HFFc6 (cell line): Measurements from ENCODE around the gene NDUFV1. TPM values are rescaled to one million over a fixed set of nuclear protein-coding genes. Genes with fewer than 3 reads are reported as not detected.
"Not testable (repeated sequence)": the region's sequence is repeated elsewhere in the genome, so short reads cannot be mapped to it uniquely, and the experiment has no call there.

ENCODE experiments used
- DNase-seq: peaks from one replicate; pipeline ENCODE4 v3.0.0-alpha.2; 2018
- H3K27ac Mint-ChIP-seq: 2 replicates; pipeline ENCODE4 v1.8.0; 2020; ENCODE audit warnings: mild to moderate bottlenecking, mixed read lengths
- H3K27me3 Mint-ChIP-seq: 2 replicates; pipeline ENCODE4 v1.8.0; 2021; ENCODE audit warnings: mild to moderate bottlenecking, moderate library complexity, mixed read lengths; ENCODE audit not compliant: insufficient read depth
- H3K36me3 Mint-ChIP-seq: 2 replicates; pipeline ENCODE4 v1.8.0; 2021; ENCODE audit warnings: low read depth, mixed read lengths
- H3K4me1 Mint-ChIP-seq: 2 replicates; pipeline ENCODE4 v1.8.0; 2020; ENCODE audit warnings: low read depth, mixed read lengths
- H3K4me3 Mint-ChIP-seq: 2 replicates; pipeline ENCODE4 v1.8.0; 2020; ENCODE audit warnings: mild to moderate bottlenecking, moderate library complexity, mixed read lengths
- H3K9me3 Mint-ChIP-seq: 2 replicates; pipeline ENCODE4 v1.8.0; 2020; ENCODE audit warnings: mild to moderate bottlenecking, mixed read lengths
- CTCF ChIP-seq: fragments of 200-600 bp; sonication (generic); IDR thresholded peaks from 2 replicates; pipeline ENCODE4 v1.5.0; 2021; ENCODE audit warnings: antibody characterized with exemption, mild to moderate bottlenecking
- long read RNA-seq: library from polyadenylated mRNA; unstranded; transcript quantifications from one replicate; pipeline ENCODE4 v2.0.0, GENCODE V29; 2019
- total RNA-seq, 6 experiments: library from RNA; stranded (reverse); fragmentation: NEBNext Ultra II Directional; extraction: Animal tissue kit (Norgen Biotek cat#: 25700); gene quantifications; 2 replicates in 1 of 6; 3 replicates in 5 of 6; pipeline ENCODE4 v1.2.3, GENCODE V29; 2021

NDUFV1 gene
- 100 to 1,000 TPM; 130 to 150 (median 135) TPM for total RNA-seq
- long read RNA-seq, transcript NDUFV1-201 (10 exons, 1,596 nt): major isoform, 173 of 203 reads
- long read RNA-seq, partial matches to known transcripts: 14 of 203 reads
- long read RNA-seq, other reads (novel, unspliced or antisense): 13 of 203 reads

- H3K27me3 Mint-ChIP-seq: peaks cover 15% of the 10 kb centered on the region
These were observed at the start of gene NDUFV1 for GRCh38 chr11:67606492-67607295. TSS of gene NDUFV1 (plus strand) at chr11:67606936. CDS start at chr11:67607005, 69 bp downstream.

GRCh38 chr11:67558084-67558772, 48.5 kb upstream of the NDUFV1 start:
- no peak overlapping the region for H3K27ac Mint-ChIP-seq
- no peaks in the 10 kb centered on the region for H3K36me3 Mint-ChIP-seq
- no peak for DNase-seq
- peaks cover 19% of the 10 kb centered on the region for H3K4me1 Mint-ChIP-seq
- H3K27me3 Mint-ChIP-seq: peaks cover 12% of the 10 kb centered on the region
- H3K4me3 Mint-ChIP-seq: no peak overlapping the region
- H3K9me3 Mint-ChIP-seq: no peaks in the 10 kb centered on the region
- TF ChIP-seq CTCF: no peak

More at GRCh38 chr11:67606492-67607295, at the start of gene NDUFV1:
- Mint-ChIP-seq H3K36me3 (no peaks in the 10 kb centered on the region), H3K9me3 (peaks cover 4% of the 10 kb centered on the region; the same call in 1 of the 2 replicates), H3K4me1 (peaks cover 12% of the 10 kb centered on the region), H3K27ac (peak within 1 kb of the TSS; percentile 81), H3K4me3 (peak within 1 kb of the TSS; percentile 91)
- peak; percentile 83 for DNase-seq
- TF ChIP-seq CTCF: peak; percentile 81

- H3K9me3 Mint-ChIP-seq: no peaks in the 10 kb centered on the region
- H3K4me1 Mint-ChIP-seq: peaks cover 32% of the 10 kb centered on the region
- TF ChIP-seq CTCF: no peak
- no peaks in the 10 kb centered on the region for H3K36me3 Mint-ChIP-seq
- no peak overlapping the region for H3K27ac Mint-ChIP-seq
- no peak overlapping the region; the same call in 1 of the 2 replicates for H3K4me3 Mint-ChIP-seq
- DNase-seq: no peak
- peaks cover 9% of the 10 kb centered on the region for H3K27me3 Mint-ChIP-seq
These were observed 44.6 kb upstream of the NDUFV1 start for GRCh38 chr11:67561971-67562619.

GRCh38 chr11:67562963-67563704, 43.6 kb upstream of the NDUFV1 start:
- no peaks in the 10 kb centered on the region for H3K36me3 Mint-ChIP-seq
- peak overlapping the region; percentile 59 for H3K27ac Mint-ChIP-seq
- peak overlapping the region; percentile 64; the same call in 1 of the 2 replicates for H3K4me3 Mint-ChIP-seq
- no peak for DNase-seq
- peaks cover 6% of the 10 kb centered on the region for H3K27me3 Mint-ChIP-seq
- TF ChIP-seq CTCF: no peak
- H3K9me3 Mint-ChIP-seq: no peaks in the 10 kb centered on the region
- peaks cover 32% of the 10 kb centered on the region for H3K4me1 Mint-ChIP-seq

- H3K27me3 Mint-ChIP-seq, H3K9me3 Mint-ChIP-seq, H3K36me3 Mint-ChIP-seq: not testable (repeated sequence)
- peak overlapping the region; percentile 64 for H3K4me3 Mint-ChIP-seq
- peaks cover 32% of the 10 kb centered on the region for H3K4me1 Mint-ChIP-seq
- DNase-seq: peak; percentile 76
- peak overlapping the region; percentile 59 for H3K27ac Mint-ChIP-seq
These were observed 43.0 kb upstream of the NDUFV1 start for GRCh38 chr11:67563705-67564114.
